Epithelial cell of esophagus (primary cell): Measurements from ENCODE around the gene GPRC5D.

Source experiments
- DNase-seq: peaks from one replicate; pipeline ENCODE4 v3.0.0; 2010; ENCODE audit warnings: low read depth
- H3K4me3 ChIP-seq: 2 replicates; pipeline ENCODE4 v1.5.1; 2011; ENCODE audit warnings: mild to moderate bottlenecking, low read length, control low read depth
- CTCF ChIP-seq: IDR thresholded peaks from 2 replicates; pipeline ENCODE4 v1.5.1; 2011; ENCODE audit warnings: low read depth, mild to moderate bottlenecking, low read length, control low read depth, inconsistent platforms; ENCODE audit not compliant: insufficient read depth; ENCODE audit errors: missing control alignments

Gene GPRC5D

GRCh38 chr12:12909995-12910420 lies 42.0 kb downstream of the GPRC5D start:
- no peak for TF ChIP-seq CTCF
- DNase-seq, result no peak
- no peak overlapping the region for H3K4me3 ChIP-seq

GRCh38 chr12:12909228-12909994 lies 42.6 kb downstream of the GPRC5D start:
- DNase-seq, result no peak
- no peak for TF ChIP-seq CTCF

GRCh38 chr12:12908711-12909110 lies 43.3 kb downstream of the GPRC5D start:
- no peak for TF ChIP-seq CTCF

More at GRCh38 chr12:12909228-12909994, 42.6 kb downstream of the GPRC5D start:
- H3K4me3 ChIP-seq, result no peak overlapping the region

GRCh38 chr12:12908252-12908651 lies 43.7 kb downstream of the GPRC5D start:
- TF ChIP-seq CTCF, result no peak
- DNase-seq, result no peak
- H3K4me3 ChIP-seq, result no peak overlapping the region

More at GRCh38 chr12:12908711-12909110, 43.3 kb downstream of the GPRC5D start:
- H3K4me3 ChIP-seq, result no peak overlapping the region
- DNase-seq, result no peak

GRCh38 chr12:12907552-12907951 lies 44.4 kb downstream of the GPRC5D start:
- no peak for DNase-seq
- TF ChIP-seq CTCF, result no peak
- H3K4me3 ChIP-seq, result no peak overlapping the region

- no peak overlapping the region for H3K4me3 ChIP-seq
- TF ChIP-seq CTCF, result no peak
Measured at GRCh38 chr12:12903642-12904609, 48.0 kb downstream of the GPRC5D start.

More at GRCh38 chr12:12903642-12904609, 48.0 kb downstream of the GPRC5D start:
- peak; percentile 88 for DNase-seq
